CD14-positive monocyte (primary cell): ENCODE data around the gene RPS15. TPM values are rescaled to one million over a fixed set of nuclear protein-coding genes. Genes with fewer than 3 reads are reported as not detected.

Experiments
- DNase-seq, 3 donors: peaks; one replicate each; pipeline ENCODE4 v3.0.0-alpha.2; 2011 to 2022
- H2AFZ ChIP-seq: 2 replicates; pipeline ENCODE4 v1.6.0; 2012; ENCODE audit warnings: mild to moderate bottlenecking, low read depth, low read length, inconsistent platforms; ENCODE audit not compliant: insufficient read depth, poor library complexity, severe bottlenecking
- H3K27ac ChIP-seq, 2 donors: 1 replicate in 1 of 2; 2 replicates in 1 of 2; pipeline ENCODE4 v1.5.1; 2012 to 2013; ENCODE audit warnings: low read length in 2 of 2, control low read depth in 1 of 2, inconsistent platforms in 1 of 2, low read depth in 1 of 2, mild to moderate bottlenecking in 1 of 2
- H3K27me3 ChIP-seq, 2 donors: one replicate each; pipeline versions ENCODE4 v1.6.0 to v1.6.1; 2011 to 2013; ENCODE audit warnings: low read length in 2 of 2; ENCODE audit not compliant: control insufficient read depth in 2 of 2, insufficient read depth in 2 of 2
- H3K36me3 ChIP-seq, 2 donors: replicated peaks in 1 of 2; 1 replicate in 1 of 2; 2 replicates in 1 of 2; pipeline versions ENCODE4 v1.5.1 to v1.6.1; 2012 to 2013; ENCODE audit warnings: low read length in 2 of 2, control low read depth in 1 of 2, inconsistent platforms in 1 of 2, mild to moderate bottlenecking in 1 of 2; ENCODE audit not compliant: insufficient read depth in 2 of 2, control insufficient read depth in 1 of 2
- H3K4me1 ChIP-seq, 2 donors: 1 replicate in 1 of 2; 2 replicates in 1 of 2; pipeline versions ENCODE4 v1.5.1 to v1.6.1; 2012 to 2013; ENCODE audit warnings: low read length in 2 of 2, control low read depth in 1 of 2, inconsistent platforms in 1 of 2, mild to moderate bottlenecking in 1 of 2, moderate library complexity in 1 of 2; ENCODE audit not compliant: insufficient read depth in 2 of 2, control insufficient read depth in 1 of 2
- H3K4me2 ChIP-seq: replicated peaks from 2 replicates; pipeline ENCODE3; 2012; ENCODE audit warnings: low read length, moderate library complexity, mild to moderate bottlenecking; ENCODE audit not compliant: poor library complexity, severe bottlenecking; ENCODE audit errors: extremely low read depth
- H3K4me3 ChIP-seq, 3 experiments: fragments of 200-600 bp in 1 of 3; sonication (generic) in 1 of 3; replicated peaks in 1 of 3; 1 replicate in 2 of 3; 2 replicates in 1 of 3; pipeline ENCODE4 v1.5.1; 2011 to 2013; ENCODE audit warnings: low read length in 3 of 3, mild to moderate bottlenecking in 3 of 3, control low read depth in 2 of 3, low read depth in 2 of 3, inconsistent platforms in 1 of 3, moderate library complexity in 1 of 3
- H3K79me2 ChIP-seq: 2 replicates; pipeline ENCODE4 v1.6.0; 2012; ENCODE audit warnings: mild to moderate bottlenecking, control low read depth, inconsistent platforms, low read length, moderate library complexity; ENCODE audit not compliant: insufficient read depth
- H3K9ac ChIP-seq: 2 replicates; pipeline ENCODE4 v1.6.0; 2017; ENCODE audit warnings: low read length, mild to moderate bottlenecking; ENCODE audit not compliant: insufficient read depth, poor library complexity, severe bottlenecking
- H3K9me3 ChIP-seq, 2 donors: replicated peaks in 1 of 2; 1 replicate in 1 of 2; 2 replicates in 1 of 2; pipeline versions ENCODE4 v1.5.1 to v1.6.1; 2012 to 2013; ENCODE audit warnings: low read length in 2 of 2, control low read depth in 1 of 2; ENCODE audit not compliant: control insufficient read depth in 1 of 2, insufficient read depth in 1 of 2
- H4K20me1 ChIP-seq: 2 replicates; pipeline ENCODE4 v1.6.0; 2012; ENCODE audit warnings: mild to moderate bottlenecking, low read length, control low read depth, moderate library complexity; ENCODE audit not compliant: insufficient read depth
- H3K27ac Mint-ChIP-seq, 7 donors: one replicate each; pipeline ENCODE4 v1.8.0; 2020; ENCODE audit warnings: mild to moderate bottlenecking in 7 of 7, mixed read lengths in 7 of 7, moderate library complexity in 6 of 7, inconsistent platforms in 2 of 7
- H3K27me3 Mint-ChIP-seq, 3 donors: one replicate each; pipeline ENCODE4 v1.8.0; 2021 to 2022; ENCODE audit warnings: low read depth in 3 of 3, mild to moderate bottlenecking in 3 of 3, mixed read lengths in 3 of 3, moderate library complexity in 3 of 3, inconsistent platforms in 1 of 3
- H3K36me3 Mint-ChIP-seq, 2 donors: one replicate each; pipeline ENCODE4 v1.8.0; 2020; ENCODE audit warnings: mixed read lengths in 2 of 2, inconsistent platforms in 1 of 2, mild to moderate bottlenecking in 1 of 2
- H3K4me1 Mint-ChIP-seq: one replicate; pipeline ENCODE4 v1.8.0; 2020; ENCODE audit warnings: mild to moderate bottlenecking, mixed read lengths
- H3K4me3 Mint-ChIP-seq, 2 donors: one replicate each; pipeline ENCODE4 v1.8.0; 2020; ENCODE audit warnings: mild to moderate bottlenecking in 2 of 2, mixed read lengths in 2 of 2, moderate library complexity in 1 of 2
- H3K9me3 Mint-ChIP-seq, 7 donors: one replicate each; pipeline ENCODE4 v1.8.0; 2020 to 2022; ENCODE audit warnings: mixed read lengths in 7 of 7, mild to moderate bottlenecking in 6 of 7, moderate library complexity in 6 of 7, inconsistent platforms in 2 of 7
- WGBS: methylation state at CpG from one replicate; pipeline ENCODE4 v1.1.5; 2013; ENCODE audit warnings: missing lambda C conversion rate; ENCODE audit not compliant: insufficient coverage; 5-methylcytosine and 5-hydroxymethylcytosine counted together
- intact Hi-C, 2 donors: fragments of 100-400 bp; cut with micrococcal nuclease; formaldehyde crosslinking; loops; one replicate each; pipeline versions ENCODE4 v1.15.0 to v1.15.1; 2023
- polyA plus RNA-seq, 3 donors: library from polyadenylated mRNA; depleted of rRNA in 1 of 3; unstranded in 2 of 3; stranded (reverse) in 1 of 3; fragments of 300-500 nt in 2 of 3; fragments of >200 nt in 1 of 3; fragmentation: Illumina TruSeq in 2 of 3; gene quantifications; 1 replicate in 2 of 3; 2 replicates in 1 of 3; pipeline ENCODE4 v1.2.3, GENCODE V29; 2012 to 2021
- TF ChIP-seq, protein P1 (sequence below): fragments of 200-600 bp; IDR thresholded peaks from one replicate; pipeline ENCODE4 v1.8.0; 2022; ENCODE audit warnings: antibody characterized with exemption, mild to moderate bottlenecking

RPS15 gene
- polyA plus RNA-seq, 3 donors, result 1,318 to 3,451 (median 1,526) TPM

DNA sequence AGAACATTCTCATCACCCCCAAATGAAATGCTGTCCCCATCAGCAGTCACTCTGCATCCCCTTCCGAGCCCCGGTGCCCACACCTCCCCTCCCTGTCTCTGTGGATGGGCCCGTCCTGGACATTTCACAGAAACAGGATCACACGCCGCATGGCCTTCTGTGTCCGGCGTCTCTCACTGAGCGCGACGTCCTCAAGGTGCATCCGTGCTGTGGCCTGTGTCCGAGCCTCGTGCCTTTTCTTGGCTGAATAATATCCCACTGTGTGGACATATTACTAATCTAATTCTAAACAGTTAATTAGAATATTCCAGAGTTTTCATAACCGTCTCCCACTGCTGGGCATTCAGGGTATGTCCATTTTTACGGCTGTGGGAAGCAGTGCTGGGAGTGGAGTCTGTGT is 45.8 kb upstream of the RPS15 start:
- Mint-ChIP-seq H3K9me3 (no peaks in the 10 kb centered on the region), H3K27ac (no peak overlapping the region), H3K36me3 (peaks cover 48 to 67% of the 10 kb centered on the region in 2 donors), H3K27me3 (peaks cover 0 to 3% (median 0%) of the 10 kb centered on the region in 3 donors), H3K4me3 (no peak overlapping the region), H3K4me1 (peaks cover 6% of the 10 kb centered on the region)
- Histone ChIP-seq H3K27me3 (no peaks in the 10 kb centered on the region), H4K20me1 (peaks cover 5% of the 10 kb centered on the region), H3K36me3 (peaks cover 68 to 70% of the 10 kb centered on the region in 2 donors), H2AFZ (no peak overlapping the region), H3K4me2 (no peak overlapping the region), H3K79me2 (no peaks in the 10 kb centered on the region), H3K4me3 (no peak overlapping the region), H3K27ac (no peak overlapping the region), H3K9me3 (no peaks in the 10 kb centered on the region), H3K9ac (no peak overlapping the region), H3K4me1 (peaks cover 0 to 11% of the 10 kb centered on the region in 2 donors)
- 100% methylated on average over 5 of the region's 15 CpGs for WGBS
- DNase-seq, result no peak
- TF ChIP-seq, protein P1, sequence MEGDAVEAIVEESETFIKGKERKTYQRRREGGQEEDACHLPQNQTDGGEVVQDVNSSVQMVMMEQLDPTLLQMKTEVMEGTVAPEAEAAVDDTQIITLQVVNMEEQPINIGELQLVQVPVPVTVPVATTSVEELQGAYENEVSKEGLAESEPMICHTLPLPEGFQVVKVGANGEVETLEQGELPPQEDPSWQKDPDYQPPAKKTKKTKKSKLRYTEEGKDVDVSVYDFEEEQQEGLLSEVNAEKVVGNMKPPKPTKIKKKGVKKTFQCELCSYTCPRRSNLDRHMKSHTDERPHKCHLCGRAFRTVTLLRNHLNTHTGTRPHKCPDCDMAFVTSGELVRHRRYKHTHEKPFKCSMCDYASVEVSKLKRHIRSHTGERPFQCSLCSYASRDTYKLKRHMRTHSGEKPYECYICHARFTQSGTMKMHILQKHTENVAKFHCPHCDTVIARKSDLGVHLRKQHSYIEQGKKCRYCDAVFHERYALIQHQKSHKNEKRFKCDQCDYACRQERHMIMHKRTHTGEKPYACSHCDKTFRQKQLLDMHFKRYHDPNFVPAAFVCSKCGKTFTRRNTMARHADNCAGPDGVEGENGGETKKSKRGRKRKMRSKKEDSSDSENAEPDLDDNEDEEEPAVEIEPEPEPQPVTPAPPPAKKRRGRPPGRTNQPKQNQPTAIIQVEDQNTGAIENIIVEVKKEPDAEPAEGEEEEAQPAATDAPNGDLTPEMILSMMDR, result no peak
- intact Hi-C loops, result no loop called here

DNA sequence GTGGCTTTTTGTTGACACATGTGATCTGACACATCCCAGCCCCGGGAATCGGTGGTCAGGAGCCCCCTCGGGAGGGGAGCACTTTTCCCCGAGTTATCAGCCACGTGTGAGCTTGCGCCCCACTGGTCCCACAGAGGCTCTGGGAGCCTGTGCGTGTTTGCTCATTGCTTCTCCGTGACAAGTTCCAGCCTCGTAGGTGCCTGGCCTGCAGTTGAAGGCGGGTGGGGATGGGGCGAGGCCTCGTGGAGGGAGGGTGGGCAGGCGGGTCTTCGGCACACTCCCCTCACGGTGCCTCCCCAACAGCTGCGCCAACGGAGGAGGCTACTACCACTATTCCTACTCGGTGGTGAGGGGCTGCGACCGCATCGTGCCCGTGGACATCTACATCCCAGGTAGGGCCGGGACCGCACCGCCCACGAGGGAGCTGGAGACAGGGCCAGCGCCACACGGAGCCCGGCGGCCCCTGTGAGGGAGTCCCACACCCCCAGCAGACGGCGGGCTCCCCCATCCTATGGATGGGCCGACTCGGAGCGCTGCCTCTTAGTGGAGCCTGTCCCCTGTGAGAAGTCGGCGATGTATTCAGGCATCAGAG is 45.2 kb upstream of the RPS15 start:
- Histone ChIP-seq H2AFZ (no peak overlapping the region), H3K79me2 (no peaks in the 10 kb centered on the region), H3K4me3 (no peak overlapping the region), H3K27me3 (no peaks in the 10 kb centered on the region), H4K20me1 (peaks cover 3% of the 10 kb centered on the region), H3K9ac (no peak overlapping the region), H3K27ac (no peak overlapping the region), H3K9me3 (no peaks in the 10 kb centered on the region), H3K4me1 (peaks cover 0 to 11% of the 10 kb centered on the region in 2 donors), H3K36me3 (peaks cover 66 to 68% of the 10 kb centered on the region in 2 donors), H3K4me2 (no peak overlapping the region)
- peaks cover 48 to 62% of the 10 kb centered on the region in 2 donors for H3K36me3 Mint-ChIP-seq
- intact Hi-C loops, result no loop called here
- H3K27ac Mint-ChIP-seq, result no peak overlapping the region
- peaks cover 0 to 3% (median 0%) of the 10 kb centered on the region in 3 donors for H3K27me3 Mint-ChIP-seq
- TF ChIP-seq, protein P1, result no peak
- DNase-seq, result no peak
- WGBS, result 100% methylated on average over 21 of the region's 37 CpGs
- H3K4me1 Mint-ChIP-seq, result peaks cover 6% of the 10 kb centered on the region
- no peaks in the 10 kb centered on the region for H3K9me3 Mint-ChIP-seq
- H3K4me3 Mint-ChIP-seq, result no peak overlapping the region
